Upper lobe of left lung (tissue), 6 donors: Measurements from ENCODE around the gene SAA2. TPM values are rescaled to one million over a fixed set of nuclear protein-coding genes. Genes with fewer than 3 reads are reported as not detected.
"Not testable (repeated sequence)": the region's sequence is repeated elsewhere in the genome, so short reads cannot be mapped to it uniquely, and the experiment has no call there.

Experiments used
- ATAC-seq, 2 donors: fragments of 200-7000 bp; cut with Tn5 transposase; one replicate each; pipeline ENCODE4 v1.9.1; 2022; ENCODE audit warnings: mild to moderate bottlenecking in 2 of 2, moderate library complexity in 2 of 2; ENCODE audit not compliant: low FRiP score in 2 of 2
- DNase-seq, 2 donors: peaks; one replicate each; pipeline ENCODE4 v3.0.0-alpha.2; 2019 to 2020
- H3K27ac ChIP-seq, 4 donors: fragments of 200-600 bp; sonication (generic); one replicate each; pipeline ENCODE4 v1.5.1; 2016 to 2019
- H3K27me3 ChIP-seq, 4 donors: fragments of 200-600 bp; sonication (generic); one replicate each; pipeline ENCODE4 v1.5.1; 2017 to 2019
- H3K36me3 ChIP-seq, 4 donors: fragments of 200-600 bp; sonication (generic); one replicate each; pipeline ENCODE4 v1.5.1; 2016 to 2019
- H3K4me1 ChIP-seq, 4 donors: fragments of 200-600 bp; sonication (generic); one replicate each; pipeline ENCODE4 v1.5.1; 2018 to 2019
- H3K4me3 ChIP-seq, 4 donors: fragments of 200-600 bp; sonication (generic); one replicate each; pipeline ENCODE4 v1.5.1; 2017 to 2019; ENCODE audit warnings: mild to moderate bottlenecking in 2 of 4, moderate library complexity in 1 of 4
- H3K9me3 ChIP-seq, 4 donors: fragments of 200-600 bp; sonication (generic); one replicate each; pipeline ENCODE4 v1.5.1; 2018 to 2019
- CTCF ChIP-seq, 6 experiments: fragments of 450-650 bp in 4 of 6; fragments of 200-600 bp in 2 of 6; sonication (generic) in 2 of 6; IDR thresholded peaks; one replicate each; pipeline ENCODE4 v1.5.1; 2016 to 2019; ENCODE audit warnings: antibody characterized with exemption in 6 of 6
- EP300 ChIP-seq, 4 donors: sonication (generic); formaldehyde crosslinking; IDR thresholded peaks; one replicate each; pipeline ENCODE4 v1.5.1; 2017; ENCODE audit warnings: antibody characterized with exemption in 4 of 4, control low read depth in 2 of 4
- POLR2A ChIP-seq, 4 donors: fragments of 450-650 bp; IDR thresholded peaks; one replicate each; pipeline ENCODE4 v1.5.1; 2016 to 2017; ENCODE audit warnings: antibody characterized with exemption in 4 of 4, mild to moderate bottlenecking in 2 of 4
- POLR2AphosphoS5 ChIP-seq, 2 donors: sonication (generic); formaldehyde crosslinking; IDR thresholded peaks; one replicate each; pipeline ENCODE4 v1.5.1; 2017; ENCODE audit warnings: antibody characterized with exemption in 2 of 2
- WGBS, 2 donors: methylation state at CpG; one replicate each; pipeline ENCODE4 v1.1.5; 2017 to 2018; 5-methylcytosine and 5-hydroxymethylcytosine counted together
- total RNA-seq, 6 donors: library from RNA; depleted of rRNA in 4 of 6; stranded (reverse); fragments of >200 nt in 4 of 6; gene quantifications; one replicate each; pipeline versions ENCODE4 v1.1.0 to v1.2.1, GENCODE V29; 2016 to 2021
- donor health status: DM: no; HTN: no; CAD: no; lungs with moderate emphysema.
- donor health status: DM: no; HTN: yes; CAD: no; lungs with severe emphysema.

Gene SAA2
- total RNA-seq, 6 donors from 2014 or later, result 2.0 to 50.3 (median 11.7) TPM; not detected in 1

GRCh38 chr11:18221274-18221876 lies 27.1 kb downstream of the SAA2 start:
- Histone ChIP-seq H3K36me3 (no peaks in the 10 kb centered on the region), H3K27me3 (no peaks in the 10 kb centered on the region), H3K4me3 (no peak overlapping the region), H3K4me1 (no peaks in the 10 kb centered on the region), H3K27ac (no peak overlapping the region), H3K9me3 (no peaks in the 10 kb centered on the region)
- no peak for TF ChIP-seq POLR2AphosphoS5 (IDR thresholded peaks at IDR 0.05)
- TF ChIP-seq CTCF (IDR thresholded peaks at IDR 0.05), result no peak
- no peak for TF ChIP-seq EP300 (IDR thresholded peaks at IDR 0.05)
- TF ChIP-seq POLR2A (IDR thresholded peaks at IDR 0.05), result no peak
- WGBS, 2 donors, result 90 to 100% methylated on average over 1 to 4 of the region's 5 CpGs
- DNase-seq (peak in 1 of 2 donors; percentile 45), ATAC-seq (peak in 1 of 2 donors; percentile 45)

- no peak overlapping the region for H3K4me3 ChIP-seq
- no peaks in the 10 kb centered on the region for H3K9me3 ChIP-seq
- DNase-seq (peak in 1 of 2 donors; percentile 76), ATAC-seq (peak in 1 of 2 donors; percentile 15)
- TF ChIP-seq POLR2A (IDR thresholded peaks at IDR 0.05) (no peak), CTCF (IDR thresholded peaks at IDR 0.05) (no peak), POLR2AphosphoS5 (IDR thresholded peaks at IDR 0.05) (no peak), EP300 (IDR thresholded peaks at IDR 0.05) (no peak)
- H3K36me3 ChIP-seq, result no peaks in the 10 kb centered on the region
- 23 to 35% methylated on average over 29 to 30 of the region's 33 CpGs for WGBS, 2 donors
- no peaks in the 10 kb centered on the region for H3K4me1 ChIP-seq
- no peaks in the 10 kb centered on the region for H3K27me3 ChIP-seq
- no peak overlapping the region for H3K27ac ChIP-seq
These were observed 39.4 kb downstream of the SAA2 start for GRCh38 chr11:18209058-18209457.

GRCh38 chr11:18204771-18205170 lies 43.7 kb downstream of the SAA2 start:
- TF ChIP-seq POLR2AphosphoS5 (IDR thresholded peaks at IDR 0.05), result no peak
- no peak for TF ChIP-seq CTCF (IDR thresholded peaks at IDR 0.05)
- TF ChIP-seq POLR2A (IDR thresholded peaks at IDR 0.05), result no peak
- TF ChIP-seq EP300 (IDR thresholded peaks at IDR 0.05), result no peak
- H3K9me3 ChIP-seq, result no peaks in the 10 kb centered on the region
- H3K4me1 ChIP-seq, result no peaks in the 10 kb centered on the region
- ATAC-seq (peak in 1 of 2 donors; percentile 19), DNase-seq (no peak)
- H3K4me3 ChIP-seq, result no peak overlapping the region
- no peaks in the 10 kb centered on the region for H3K27me3 ChIP-seq
- no peak overlapping the region for H3K27ac ChIP-seq
- H3K36me3 ChIP-seq, result no peaks in the 10 kb centered on the region

- H3K27ac ChIP-seq, result no peak overlapping the region
- 90% methylated on average over 3 of the region's 3 CpGs; no CpG with 5 or more reads in 1 of the 2 donors for WGBS, 2 donors
- DNase-seq (no peak), ATAC-seq (peak in 1 of 2 donors; percentile 22)
- H3K9me3 ChIP-seq, result no peaks in the 10 kb centered on the region
- no peak overlapping the region for H3K4me3 ChIP-seq
- no peaks in the 10 kb centered on the region for H3K4me1 ChIP-seq
- TF ChIP-seq CTCF (IDR thresholded peaks at IDR 0.05), result no peak
- no peak for TF ChIP-seq POLR2A (IDR thresholded peaks at IDR 0.05)
- TF ChIP-seq POLR2AphosphoS5 (IDR thresholded peaks at IDR 0.05), result no peak
- no peak for TF ChIP-seq EP300 (IDR thresholded peaks at IDR 0.05)
- no peaks in the 10 kb centered on the region for H3K36me3 ChIP-seq
- no peaks in the 10 kb centered on the region for H3K27me3 ChIP-seq
These were observed 44.2 kb downstream of the SAA2 start for GRCh38 chr11:18204220-18204619.

- WGBS, 2 donors, result 9 to 14% methylated on average over 5 to 6 of the region's 6 CpGs
- no peaks in the 10 kb centered on the region for H3K36me3 ChIP-seq
- no peak overlapping the region for H3K27ac ChIP-seq
- no peaks in the 10 kb centered on the region for H3K4me1 ChIP-seq
- H3K27me3 ChIP-seq, result no peaks in the 10 kb centered on the region
- no peaks in the 10 kb centered on the region for H3K9me3 ChIP-seq
- TF ChIP-seq CTCF (IDR thresholded peaks at IDR 0.05) (peak in 3 of 6 experiments; percentile 19 to 21 (median 20)), EP300 (IDR thresholded peaks at IDR 0.05) (no peak)
- ATAC-seq, result peak; percentile 40 to 61
- DNase-seq, result no peak
- no peak overlapping the region for H3K4me3 ChIP-seq
These were observed 44.7 kb downstream of the SAA2 start for GRCh38 chr11:18203723-18204122.

GRCh38 chr11:18197738-18198137 lies 50.7 kb downstream of the SAA2 start:
- not testable (repeated sequence) for H3K27me3 ChIP-seq, H3K4me1 ChIP-seq, H3K4me3 ChIP-seq, ATAC-seq, H3K9me3 ChIP-seq, H3K36me3 ChIP-seq, H3K27ac ChIP-seq, DNase-seq
- WGBS, 2 donors, result 59 to 85% methylated on average over 3 of the region's 3 CpGs
